ENCODE results near the gene MAST2.

Gene MAST2

GRCh38 chr1:45995298-45995697 is 191.9 kb downstream of the MAST2 start:
- no peak for DNase-seq

GRCh38 chr1:45998020-45998617 is 194.7 kb downstream of the MAST2 start:
- DNase-seq, result no peak

GRCh38 chr1:45999507-45999906 is 196.1 kb downstream of the MAST2 start:
- no peak for DNase-seq

- DNase-seq, result no peak
Measured at GRCh38 chr1:46001081-46001785, 197.8 kb downstream of the MAST2 start.

GRCh38 chr1:46002551-46003150 is 199.2 kb downstream of the MAST2 start:
- DNase-seq, result no peak

GRCh38 chr1:46003315-46003714 is 199.9 kb downstream of the MAST2 start:
- no peak for DNase-seq

GRCh38 chr1:46004492-46004891 is 201.1 kb downstream of the MAST2 start:
- DNase-seq, result no peak

GRCh38 chr1:46005594-46005993 is 202.2 kb downstream of the MAST2 start:
- no peak for DNase-seq

- DNase-seq, result no peak
Measured at GRCh38 chr1:46008585-46008984, 205.2 kb downstream of the MAST2 start.

GRCh38 chr1:46010611-46011010 is 207.2 kb downstream of the MAST2 start:
- DNase-seq, result no peak

- no peak for DNase-seq
Measured at GRCh38 chr1:46011121-46011695, 207.8 kb downstream of the MAST2 start.

GRCh38 chr1:46012236-46012635 is 208.8 kb downstream of the MAST2 start:
- no peak for DNase-seq

GRCh38 chr1:46013581-46013980 is 210.2 kb downstream of the MAST2 start:
- DNase-seq, result no peak

- no peak for DNase-seq
Measured at GRCh38 chr1:46017876-46018503, 214.6 kb downstream of the MAST2 start.

- DNase-seq, result no peak
Measured at GRCh38 chr1:46019348-46019747, 215.9 kb downstream of the MAST2 start.

- no peak for DNase-seq
Measured at GRCh38 chr1:46020010-46020409, 216.6 kb downstream of the MAST2 start.

- no peak for DNase-seq
Measured at GRCh38 chr1:46021046-46021996, 217.9 kb downstream of the MAST2 start.

GRCh38 chr1:46026531-46026930 is 223.1 kb downstream of the MAST2 start:
- DNase-seq, result no peak

- DNase-seq, result no peak
Measured at GRCh38 chr1:46027788-46028573, 224.6 kb downstream of the MAST2 start.

- no peak for DNase-seq
Measured at GRCh38 chr1:46030074-46030870, 226.9 kb downstream of the MAST2 start.

Measured in activated effector memory CD4-positive, alpha-beta T cell treated with Interleukin-2 at 50 U/mL for 16 hours (primary cell).